GM10266 (cell line): Measurements from ENCODE around the gene RAB11FIP4.

Experiments used
- DNase-seq: peaks from one replicate; pipeline ENCODE4 v3.0.0; 2012; ENCODE audit errors: extremely low spot score
- CTCF ChIP-seq: IDR thresholded peaks from 2 replicates; pipeline ENCODE4 v1.5.1; 2012; ENCODE audit warnings: mild to moderate bottlenecking, low read depth; ENCODE audit not compliant: control insufficient read depth, insufficient read depth; ENCODE audit errors: missing control alignments

The RAB11FIP4 gene

GRCh38 chr17:31392856-31393748, 1.6 kb downstream of the RAB11FIP4 start:
- DNase-seq = no peak
- TF ChIP-seq CTCF = no peak

GRCh38 chr17:31393749-31394146, 2.3 kb downstream of the RAB11FIP4 start:
- TF ChIP-seq CTCF = no peak
- DNase-seq = no peak

GRCh38 chr17:31394544-31394943, 3.1 kb downstream of the RAB11FIP4 start:
- DNase-seq = peak; percentile 72
- no peak for TF ChIP-seq CTCF

GRCh38 chr17:31397256-31397939, 5.9 kb downstream of the RAB11FIP4 start:
- no peak for DNase-seq
- TF ChIP-seq CTCF = no peak

- no peak for TF ChIP-seq CTCF
- no peak for DNase-seq
Measured at GRCh38 chr17:31398381-31399311, 7.2 kb downstream of the RAB11FIP4 start.

- no peak for TF ChIP-seq CTCF
- DNase-seq = no peak
Measured at GRCh38 chr17:31400481-31400950, 9.0 kb downstream of the RAB11FIP4 start.
